Upper lobe of right lung (tissue), 1 donor: ENCODE data around the gene FRMD4A. TPM values are rescaled to one million over a fixed set of nuclear protein-coding genes. Genes with fewer than 3 reads are reported as not detected.
"Not testable (repeated sequence)": the region's sequence is repeated elsewhere in the genome, so short reads cannot be mapped to it uniquely, and the experiment has no call there.

Experiments used
- ATAC-seq: fragments of 200-7000 bp; cut with Tn5 transposase; one replicate; pipeline ENCODE4 v1.9.1; 2020; ENCODE audit warnings: mild to moderate bottlenecking, moderate library complexity
- DNase-seq: peaks from one replicate; pipeline ENCODE4 v3.0.0-alpha.2; 2020
- H3K27ac ChIP-seq: fragments of 200-600 bp; one replicate; pipeline ENCODE4 v1.8.0; 2022
- H3K27me3 ChIP-seq: fragments of 200-600 bp; one replicate; pipeline ENCODE4 v1.8.0; 2022; ENCODE audit warnings: mild to moderate bottlenecking
- H3K36me3 ChIP-seq: fragments of 200-600 bp; one replicate; pipeline ENCODE4 v1.8.0; 2022
- H3K4me1 ChIP-seq: fragments of 200-600 bp; one replicate; pipeline ENCODE4 v1.8.0; 2022
- H3K4me3 ChIP-seq: fragments of 200-600 bp; one replicate; pipeline ENCODE4 v1.8.0; 2022; ENCODE audit warnings: mild to moderate bottlenecking
- H3K9me3 ChIP-seq: fragments of 200-600 bp; one replicate; pipeline ENCODE4 v1.8.0; 2022
- CTCF ChIP-seq: fragments of 200-600 bp; IDR thresholded peaks from one replicate; pipeline ENCODE4 v1.8.0; 2022; ENCODE audit warnings: antibody characterized with exemption
- intact Hi-C: fragments of 100-400 bp; cut with DNase I; formaldehyde crosslinking; loops from one replicate; pipeline ENCODE4 v1.11.0; 2022
- total RNA-seq: library from RNA; stranded (reverse); fragmentation: NEBNext Ultra II Directional; extraction: Animal tissue kit (Norgen Biotek cat#: 25700); gene quantifications from one replicate; pipeline ENCODE4 v1.2.1, GENCODE V29; 2021
- donor health status: DM: no; HTN: yes; CAD: no; lungs with severe emphysema.

The FRMD4A gene
- total RNA-seq, 1 donor from 2014 or later, result 38.3 TPM

GRCh38 chr10:14208231-14208630 is 122.5 kb downstream of the FRMD4A start:
- Histone ChIP-seq H3K27ac (no peak overlapping the region), H3K36me3 (no peaks in the 10 kb centered on the region), H3K4me3 (no peak overlapping the region), H3K27me3 (no peaks in the 10 kb centered on the region), H3K9me3 (no peaks in the 10 kb centered on the region), H3K4me1 (no peaks in the 10 kb centered on the region)
- DNase-seq (no peak), ATAC-seq (no peak)
- no peak for TF ChIP-seq CTCF
- intact Hi-C loops, result no loop called here

GRCh38 chr10:14205233-14205632 is 125.5 kb downstream of the FRMD4A start:
- H3K4me3 ChIP-seq, result no peak overlapping the region
- H3K36me3 ChIP-seq, result no peaks in the 10 kb centered on the region
- H3K27ac ChIP-seq, result no peak overlapping the region
- H3K9me3 ChIP-seq, result no peaks in the 10 kb centered on the region
- DNase-seq, result no peak
- no peak for ATAC-seq
- no peak for TF ChIP-seq CTCF
- H3K4me1 ChIP-seq, result no peaks in the 10 kb centered on the region
- H3K27me3 ChIP-seq, result peaks cover 9% of the 10 kb centered on the region
- intact Hi-C loops, result no loop called here

GRCh38 chr10:14200698-14201544 is 129.8 kb downstream of the FRMD4A start:
- H3K9me3 ChIP-seq, result no peaks in the 10 kb centered on the region
- no peak overlapping the region for H3K27ac ChIP-seq
- no peak overlapping the region for H3K4me3 ChIP-seq
- intact Hi-C loops, result no loop called here
- H3K4me1 ChIP-seq, result no peaks in the 10 kb centered on the region
- no peaks in the 10 kb centered on the region for H3K36me3 ChIP-seq
- ATAC-seq (peak; percentile 12), DNase-seq (no peak)
- TF ChIP-seq CTCF, result peak; percentile 27
- H3K27me3 ChIP-seq, result peaks cover 20% of the 10 kb centered on the region

GRCh38 chr10:14199098-14199497 is 131.6 kb downstream of the FRMD4A start:
- H3K27me3 ChIP-seq, result peaks cover 20% of the 10 kb centered on the region
- H3K4me3 ChIP-seq, H3K9me3 ChIP-seq, ATAC-seq, H3K36me3 ChIP-seq, H3K27ac ChIP-seq, DNase-seq, H3K4me1 ChIP-seq: not testable (repeated sequence)
- intact Hi-C loops, result loop anchor here (5.0 kb wide), 1 partner anchor 278 kb away; no protein-coding TSS in a partner anchor

GRCh38 chr10:14198078-14198477 is 132.6 kb downstream of the FRMD4A start:
- Histone ChIP-seq H3K4me3 (no peak overlapping the region), H3K27me3 (peaks cover 20% of the 10 kb centered on the region), H3K4me1 (no peaks in the 10 kb centered on the region), H3K36me3 (no peaks in the 10 kb centered on the region), H3K9me3 (no peaks in the 10 kb centered on the region), H3K27ac (no peak overlapping the region)
- ATAC-seq, result no peak
- intact Hi-C loops, result loop anchor here (5.0 kb wide), 1 partner anchor 279 kb away; no protein-coding TSS in a partner anchor
- DNase-seq, result no peak
- TF ChIP-seq CTCF, result no peak

GRCh38 chr10:14196113-14196512 is 134.6 kb downstream of the FRMD4A start:
- no peak for ATAC-seq
- intact Hi-C loops, result loop anchor here (5.0 kb wide), 1 partner anchor 281 kb away; no protein-coding TSS in a partner anchor

More at GRCh38 chr10:14196113-14196512, 134.6 kb downstream of the FRMD4A start:
- peaks cover 18% of the 10 kb centered on the region for H3K27me3 ChIP-seq
- no peak for DNase-seq
- no peak overlapping the region for H3K27ac ChIP-seq
- no peaks in the 10 kb centered on the region for H3K4me1 ChIP-seq
- no peak overlapping the region for H3K4me3 ChIP-seq
- no peak for TF ChIP-seq CTCF
- no peaks in the 10 kb centered on the region for H3K9me3 ChIP-seq
- no peaks in the 10 kb centered on the region for H3K36me3 ChIP-seq
